ENCODE measurements around the gene INPP5B.
A peak's percentile ranks its signal among the peaks of the same experiment; 100 is the strongest.

INPP5B gene

GRCh38 chr1:37841652-37842051 is 105.2 kb downstream of the INPP5B start:
- no peak for DNase-seq (ENCODE audit: low read depth in 2 of 3, low spot score in 1 of 3)

- no peak for DNase-seq (ENCODE audit: low read depth in 2 of 3, low spot score in 1 of 3)
These were observed 106.1 kb downstream of the INPP5B start for GRCh38 chr1:37840711-37841110.

- no peak for DNase-seq (ENCODE audit: low read depth in 2 of 3, low spot score in 1 of 3)
These were observed 107.2 kb downstream of the INPP5B start for GRCh38 chr1:37839676-37840075.

- no peak for DNase-seq (ENCODE audit: low read depth in 2 of 3, low spot score in 1 of 3)
These were observed 110.1 kb downstream of the INPP5B start for GRCh38 chr1:37836788-37837187.

- DNase-seq (ENCODE audit: low read depth in 2 of 3, low spot score in 1 of 3) = no peak
These were observed 115.0 kb downstream of the INPP5B start for GRCh38 chr1:37831809-37832208.

GRCh38 chr1:37831109-37831508 is 115.7 kb downstream of the INPP5B start:
- no peak for DNase-seq (ENCODE audit: low read depth in 2 of 3, low spot score in 1 of 3)

GRCh38 chr1:37828410-37829074 is 118.3 kb downstream of the INPP5B start:
- DNase-seq (ENCODE audit: low read depth in 2 of 3, low spot score in 1 of 3) = no peak

GRCh38 chr1:37825506-37825905 is 121.3 kb downstream of the INPP5B start:
- DNase-seq (ENCODE audit: low read depth in 2 of 3, low spot score in 1 of 3) = no peak

GRCh38 chr1:37824001-37824400 is 122.9 kb downstream of the INPP5B start:
- DNase-seq (ENCODE audit: low read depth in 2 of 3, low spot score in 1 of 3) = no peak

- DNase-seq (ENCODE audit: low read depth in 2 of 3, low spot score in 1 of 3) = no peak
These were observed 123.7 kb downstream of the INPP5B start for GRCh38 chr1:37822906-37823815.

- DNase-seq (ENCODE audit: low read depth in 2 of 3, low spot score in 1 of 3) = no peak
These were observed 125.4 kb downstream of the INPP5B start for GRCh38 chr1:37821481-37821880.

- no peak for DNase-seq (ENCODE audit: low read depth in 2 of 3, low spot score in 1 of 3)
These were observed 129.4 kb downstream of the INPP5B start for GRCh38 chr1:37817481-37817880.

- no peak for DNase-seq (ENCODE audit: low read depth in 2 of 3, low spot score in 1 of 3)
These were observed 132.6 kb downstream of the INPP5B start for GRCh38 chr1:37814252-37814651.

- no peak for DNase-seq (ENCODE audit: low read depth in 2 of 3, low spot score in 1 of 3)
These were observed 133.2 kb downstream of the INPP5B start for GRCh38 chr1:37813529-37814145.

GRCh38 chr1:37811027-37811655 is 135.7 kb downstream of the INPP5B start:
- peak in 2 of 3 donors; percentile 55 to 71 for DNase-seq (ENCODE audit: low read depth in 2 of 3, low spot score in 1 of 3)
